ENCODE results near the gene PSMB5. TPM values are rescaled to one million over a fixed set of nuclear protein-coding genes. Genes with fewer than 3 reads are reported as not detected.

The PSMB5 gene
- total and polyA plus RNA-seq, 2 of the 13 experiments (the other 11 are each of a cell fraction or from before 2014, with no cell fraction given), result 705 to 871 TPM

GRCh38 chr14:23076785-23077408 lies 42.2 kb upstream of the PSMB5 start:
- no TSS peak for BruUV-seq (replicated peaks)
- peak; percentile 68 for DNase-seq (ENCODE audit: low spot score)
- H3K4me1 ChIP-seq (ENCODE audit: insufficient read depth, low read length), result peaks cover 9% of the 10 kb centered on the region
- H3K4me2 ChIP-seq (ENCODE audit: low read depth, low read length), result no peak overlapping the region
- no peak overlapping the region for H3K27ac ChIP-seq (ENCODE audit: extremely low read length, insufficient read depth, low read length)
- ChIA-PET POLR2A (interaction anchor here (0.8 to 5.8 kb wide), 7 partner anchors 8 to 103 kb away, joined by 3 to 85 read pairs (median 5); partner anchors contain the start of genes ACIN1, AJUBA and C14orf119), CTCF (ENCODE audit: low intra/inter-chr PET ratio, low total read pairs) (interaction anchor here (0.9 to 4.1 kb wide), 8 partner anchors 8 to 110 kb away, joined by 3 to 20 read pairs (median 8); partner anchors contain the start of genes ACIN1 and CDH24)
- WGBS (ENCODE audit: low lambda C conversion rate), result 79% methylated on average over 5 of the region's 5 CpGs
- no peak overlapping the region for H2AFZ ChIP-seq (ENCODE audit: low read length)
- H3K4me3 ChIP-seq (replicated peaks in 1 of 3; ENCODE audit: insufficient read depth in 1 of 3, low read depth in 2 of 3, low read length in 3 of 3), result no peak overlapping the region
- H3K9me3 ChIP-seq (ENCODE audit: low read length), result no peaks in the 10 kb centered on the region
- H3K9ac ChIP-seq (ENCODE audit: insufficient read depth, low read depth, low read length), result no peak overlapping the region
- ATAC-seq, result peak; percentile 57
- H3K36me3 ChIP-seq (replicated peaks in 1 of 2; ENCODE audit: control insufficient read depth in 1 of 2, insufficient read depth in 2 of 2, low read length in 2 of 2), result peaks cover 64 to 95% of the 10 kb centered on the region in 2 experiments
- H4K20me1 ChIP-seq (ENCODE audit: insufficient read depth, low read length), result peaks cover 9% of the 10 kb centered on the region; the same call in 1 of the 2 replicates
- intact Hi-C loops (cut with micrococcal nuclease; ENCODE audit: unreplicated experiment) (loop anchor here (1.0 kb wide), 2 partner anchors 8 to 32 kb away; no protein-coding TSS in a partner anchor), in situ Hi-C loops (cut with HindIII; ENCODE audit: extremely low pct_ligation_motif_present, low pct_unique_long_range_greater_than_20kb) (no loop called here)
- peaks cover 1% of the 10 kb centered on the region for H3K79me2 ChIP-seq (ENCODE audit: insufficient read depth, low read length)
- H3K27me3 ChIP-seq (ENCODE audit: control insufficient read depth in 1 of 2, insufficient read depth in 2 of 2, low read length in 2 of 2), result no peaks in the 10 kb centered on the region
- FAIRE-seq, result peak; percentile 48
- TF ChIP-seq LCORL (IDR thresholded peaks at IDR 0.05) (no peak), LCORL (CRISPR knock-in tag; IDR thresholded peaks at IDR 0.05) (no peak), ZNF18 (CRISPR knock-in tag; IDR thresholded peaks at IDR 0.05; ENCODE audit: insufficient replicate concordance) (no peak), ZNF10 (CRISPR knock-in tag; IDR thresholded peaks at IDR 0.05; ENCODE audit: borderline replicate concordance, low read depth) (no peak), PATZ1 (CRISPR knock-in tag; IDR thresholded peaks at IDR 0.05) (0 out of 2 replicates have a peak, but pooled peaks have one; percentile 37), ZNF354B (CRISPR knock-in tag; IDR thresholded peaks at IDR 0.05) (peak; percentile 63; the same call in 1 of the 2 replicates), MBD4 (IDR thresholded peaks at IDR 0.05; ENCODE audit: borderline replicate concordance, low read length) (no peak), ZNF878 (CRISPR knock-in tag; IDR thresholded peaks at IDR 0.05) (no peak), DMAP1 (CRISPR knock-in tag; IDR thresholded peaks at IDR 0.05) (no peak), MED13 (CRISPR knock-in tag; IDR thresholded peaks at IDR 0.05) (no peak), ZNF800 (CRISPR knock-in tag; IDR thresholded peaks at IDR 0.05) (no peak), REXO4 (CRISPR knock-in tag; IDR thresholded peaks at IDR 0.05; ENCODE audit: borderline replicate concordance) (no peak), SALL1 (CRISPR knock-in tag; IDR thresholded peaks at IDR 0.05) (no peak), NFE2L1 (CRISPR knock-in tag; IDR thresholded peaks at IDR 0.05; ENCODE audit: borderline replicate concordance) (no peak), ZNF253 (CRISPR knock-in tag; IDR thresholded peaks at IDR 0.05; ENCODE audit: borderline replicate concordance) (no peak), ZNF749 (CRISPR knock-in tag; IDR thresholded peaks at IDR 0.05; ENCODE audit: borderline replicate concordance) (no peak), GATAD2A (CRISPR knock-in tag; IDR thresholded peaks at IDR 0.05) (peak; percentile 26; the same call in 1 of the 2 replicates)
- TF ChIP-seq, protein P1, sequence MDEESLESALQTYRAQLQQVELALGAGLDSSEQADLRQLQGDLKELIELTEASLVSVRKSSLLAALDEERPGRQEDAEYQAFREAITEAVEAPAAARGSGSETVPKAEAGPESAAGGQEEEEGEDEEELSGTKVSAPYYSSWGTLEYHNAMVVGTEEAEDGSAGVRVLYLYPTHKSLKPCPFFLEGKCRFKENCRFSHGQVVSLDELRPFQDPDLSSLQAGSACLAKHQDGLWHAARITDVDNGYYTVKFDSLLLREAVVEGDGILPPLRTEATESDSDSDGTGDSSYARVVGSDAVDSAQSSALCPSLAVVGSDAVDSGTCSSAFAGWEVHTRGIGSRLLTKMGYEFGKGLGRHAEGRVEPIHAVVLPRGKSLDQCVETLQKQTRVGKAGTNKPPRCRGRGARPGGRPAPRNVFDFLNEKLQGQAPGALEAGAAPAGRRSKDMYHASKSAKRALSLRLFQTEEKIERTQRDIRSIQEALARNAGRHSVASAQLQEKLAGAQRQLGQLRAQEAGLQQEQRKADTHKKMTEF (CRISPR knock-in tag; IDR thresholded peaks at IDR 0.05), result 0 out of 2 replicates have a peak, but pooled peaks have one; percentile 19
